HG02943 (cell line): ENCODE measurements around the gene SPON2.

Experiments
- ATAC-seq: cut with Tn5 transposase; IDR thresholded peaks from one replicate; pipeline ENCODE4 v1.9.1; 2021; ENCODE audit warnings: mild to moderate bottlenecking, low read depth, moderate library complexity; ENCODE audit not compliant: unreplicated experiment

SPON2 gene

DNA sequence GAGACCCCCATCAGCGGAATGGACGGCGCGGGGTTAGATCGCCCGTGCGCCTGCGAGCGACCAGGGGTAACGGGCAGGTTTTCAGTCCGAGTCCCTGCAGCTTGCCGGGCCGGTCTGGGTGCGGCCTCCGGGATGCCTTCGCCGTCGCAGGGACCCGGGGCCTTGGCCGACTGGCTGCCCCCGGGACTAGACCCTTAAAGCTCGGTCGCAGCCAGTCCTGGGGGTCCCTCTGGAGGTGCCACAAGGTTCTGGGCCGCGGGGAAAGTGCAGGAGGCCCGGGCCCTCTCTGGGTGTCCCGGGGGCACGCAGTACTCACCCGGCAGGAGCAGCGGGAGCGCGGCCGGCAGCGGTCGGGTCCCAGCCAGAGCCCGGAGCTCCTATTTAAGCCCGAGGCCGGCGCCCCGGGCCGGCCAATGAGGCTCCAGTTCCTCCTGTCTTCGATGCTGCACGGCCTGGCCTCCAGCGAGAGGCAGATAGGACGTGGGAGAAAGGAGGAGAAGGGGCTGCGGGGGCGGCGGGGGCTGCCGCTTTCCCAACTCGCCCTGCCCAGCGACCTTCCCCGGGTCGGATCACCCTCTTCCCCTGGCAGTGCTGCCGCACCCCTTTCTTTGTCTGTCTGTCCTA is at the start of gene SPON2:
Gene SPON2 (minus strand): TSS at position 356 of the 624 bp plus-strand sequence.
- no peak for ATAC-seq

DNA sequence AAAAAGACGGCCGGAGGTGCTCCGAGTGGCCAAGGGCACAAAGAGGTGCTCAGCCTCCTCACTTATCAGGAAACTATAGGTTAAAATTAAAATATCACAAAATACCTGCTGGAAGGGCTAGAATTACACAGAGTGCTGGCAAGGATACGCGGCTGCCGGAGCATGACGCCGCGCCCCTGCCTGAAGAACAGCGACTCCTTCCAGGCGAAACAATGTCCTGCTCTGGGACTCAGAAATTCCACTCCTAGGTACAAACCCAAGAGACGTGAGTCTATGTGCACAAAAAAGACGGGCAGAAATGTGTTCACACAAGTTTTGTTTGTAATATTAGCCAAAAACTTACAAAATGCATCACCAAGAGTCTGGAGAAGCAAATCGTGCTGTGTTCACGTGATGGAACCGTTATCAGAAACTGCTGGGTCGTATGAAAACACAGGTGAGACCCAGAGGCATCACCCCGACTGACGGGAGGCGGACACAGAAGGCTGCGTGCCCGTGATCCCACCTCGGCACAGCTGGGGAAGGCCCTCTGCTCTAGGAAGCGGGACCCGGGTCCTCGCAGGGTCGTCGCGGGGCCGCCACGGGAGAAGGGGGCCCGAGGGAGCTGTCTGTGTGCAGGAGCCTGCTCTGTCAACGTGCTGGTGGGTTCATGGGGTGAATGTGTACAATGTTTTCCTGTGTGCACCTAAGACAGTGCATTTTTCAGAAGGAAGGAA is 48.9 kb upstream of the SPON2 start:
- ATAC-seq = no peak

DNA sequence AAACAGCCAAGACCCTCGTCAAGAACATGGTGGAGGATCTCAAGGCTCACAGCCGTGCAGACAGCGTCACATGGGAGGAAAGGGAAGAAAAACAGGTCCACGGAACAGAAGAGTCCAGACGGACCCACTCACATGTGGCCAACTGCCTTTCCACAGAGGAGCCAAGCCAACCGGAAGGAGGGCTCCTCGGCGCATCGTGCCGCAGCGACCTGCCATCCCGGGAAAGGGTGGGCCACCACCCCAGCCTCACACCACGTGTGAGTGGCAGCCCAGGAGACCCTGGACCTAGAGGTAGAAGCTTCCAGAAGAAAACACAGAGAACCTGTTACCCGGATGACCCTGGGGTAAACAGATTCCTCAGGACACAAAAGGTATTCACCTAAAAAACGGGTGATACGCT is 48.2 kb upstream of the SPON2 start:
- ATAC-seq = no peak

- ATAC-seq = no peak
These were observed 47.2 kb upstream of the SPON2 start for GRCh38 chr4:1219566-1219950.

GRCh38 chr4:1218634-1219565 is 46.5 kb upstream of the SPON2 start:
- peak; percentile 57 for ATAC-seq

DNA sequence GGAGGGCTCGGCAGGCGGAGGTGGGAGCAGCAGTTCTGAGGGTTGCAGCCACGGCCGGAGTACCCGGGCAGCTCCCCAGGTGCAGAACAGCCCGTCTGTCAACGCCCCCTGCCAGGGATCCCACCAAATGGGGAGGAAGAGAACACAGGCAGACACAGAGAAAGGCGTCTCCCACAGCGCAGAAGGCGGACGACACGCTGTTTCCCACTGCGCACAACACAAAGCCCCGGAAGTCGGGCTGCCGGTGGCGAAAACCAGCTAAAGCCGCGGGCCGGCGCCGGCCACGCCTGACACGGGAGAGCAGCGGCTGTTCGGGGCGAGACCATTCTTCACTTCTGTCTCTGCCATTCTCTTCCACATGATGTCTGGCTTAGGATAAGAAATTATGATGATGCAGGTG is 45.0 kb upstream of the SPON2 start:
- ATAC-seq = no peak

DNA sequence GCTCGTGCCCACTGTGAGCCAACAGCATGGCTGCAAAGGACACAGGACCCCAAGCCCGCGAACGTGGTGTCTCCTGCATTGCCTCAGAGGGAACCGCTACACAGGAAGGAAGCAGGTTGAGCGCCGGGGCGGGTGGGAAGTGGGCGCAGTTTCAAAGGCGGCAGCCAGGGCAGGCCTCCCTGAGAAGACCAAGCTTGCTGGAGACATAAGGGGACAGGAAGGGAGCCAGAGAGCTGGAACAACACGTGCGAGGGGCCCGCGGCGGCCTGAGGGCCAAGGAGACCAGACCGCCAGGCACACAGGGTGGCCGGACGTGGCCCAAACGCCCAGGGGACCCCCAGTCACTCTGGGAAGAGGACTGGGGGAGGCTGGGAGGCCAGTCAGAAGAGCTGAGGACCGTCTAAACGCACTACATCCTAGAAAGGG is 44.5 kb upstream of the SPON2 start:
- no peak for ATAC-seq

DNA sequence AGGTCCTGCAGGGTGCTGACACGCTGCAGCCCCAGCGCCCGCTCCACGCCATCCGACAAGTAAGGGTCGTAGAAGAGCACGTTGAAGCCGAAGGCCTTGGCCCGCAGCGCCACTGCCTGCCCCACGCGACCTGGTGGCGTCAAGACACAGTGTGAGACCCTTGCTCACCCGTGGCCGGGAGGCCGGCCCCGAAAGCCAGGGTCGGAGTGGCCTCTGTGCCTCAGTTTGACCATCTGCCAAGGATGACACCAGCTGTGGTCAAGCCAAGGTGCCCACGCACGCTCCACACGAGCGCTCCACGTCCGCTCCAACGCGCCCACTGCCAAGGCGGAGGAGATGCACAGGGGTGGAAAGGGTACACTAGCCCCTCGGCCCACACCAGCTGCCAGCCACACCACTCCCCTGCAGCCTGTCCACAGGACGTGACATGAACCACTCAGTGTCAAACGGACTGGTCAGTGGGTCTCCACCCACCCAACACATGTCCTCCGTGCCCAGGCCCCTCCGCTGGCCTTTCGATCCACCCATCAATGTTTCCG is 43.8 kb upstream of the SPON2 start:
- ATAC-seq = no peak

DNA sequence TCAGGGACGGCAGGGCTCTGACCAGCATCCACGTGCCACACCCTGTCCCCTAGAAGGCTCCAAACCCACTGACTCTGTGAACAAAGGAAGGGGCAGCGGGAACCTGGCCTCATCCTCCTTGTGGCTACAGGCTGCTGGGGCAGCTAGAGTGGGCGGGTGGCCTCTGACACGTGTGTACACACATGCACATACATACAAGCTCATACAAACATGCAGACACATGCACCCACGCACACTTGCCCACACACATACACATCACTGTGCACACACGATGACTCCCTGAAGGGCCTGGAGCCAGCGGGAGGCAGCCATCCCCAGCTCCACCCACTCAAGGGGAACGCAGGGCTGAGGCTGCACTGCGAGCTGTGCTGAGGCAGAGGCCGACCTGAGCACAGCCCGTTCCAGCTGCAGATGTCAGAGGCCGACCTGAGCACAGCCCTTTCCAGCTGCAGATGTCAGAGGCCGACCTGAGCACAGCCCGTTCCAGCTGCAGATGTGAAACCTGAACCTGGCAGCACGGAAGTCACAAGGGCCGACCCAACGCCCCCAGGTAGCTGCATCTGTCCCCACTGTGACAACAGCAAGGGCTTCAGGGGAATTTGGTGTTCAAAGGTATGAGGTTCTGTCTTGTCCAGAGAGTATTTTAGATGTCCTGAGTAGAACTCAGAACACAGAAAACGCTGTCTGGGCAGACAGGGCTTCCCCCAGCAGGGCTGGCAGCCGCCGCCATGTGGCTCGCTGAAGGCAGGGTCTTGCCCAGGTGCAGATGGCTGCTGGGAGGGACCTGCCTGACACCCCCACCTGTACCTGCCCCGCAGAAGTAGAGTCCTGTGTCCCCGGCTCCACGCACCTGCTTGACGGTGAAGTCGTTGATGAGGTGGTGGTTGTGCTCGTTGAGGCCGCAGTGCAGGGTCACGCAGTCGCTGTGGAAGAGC is 43.0 kb upstream of the SPON2 start:
- no peak for ATAC-seq

GRCh38 chr4:1214101-1215095 is 42.0 kb upstream of the SPON2 start:
- ATAC-seq = no peak

- no peak for ATAC-seq
These were observed 41.1 kb upstream of the SPON2 start for GRCh38 chr4:1213336-1213995.

GRCh38 chr4:1212546-1213335 is 40.4 kb upstream of the SPON2 start:
- ATAC-seq = no peak

GRCh38 chr4:1211891-1212545 is 39.6 kb upstream of the SPON2 start:
- ATAC-seq = no peak

- no peak for ATAC-seq
These were observed 39.0 kb upstream of the SPON2 start for GRCh38 chr4:1211371-1211770.

GRCh38 chr4:1210971-1211370 is 38.6 kb upstream of the SPON2 start:
- ATAC-seq = no peak

GRCh38 chr4:1210241-1210841 is 38.0 kb upstream of the SPON2 start:
- no peak for ATAC-seq

- ATAC-seq = no peak
These were observed 37.4 kb upstream of the SPON2 start for GRCh38 chr4:1209821-1210220.
